Fibroblast of lung (primary cell): ENCODE measurements around the gene CD207.

Experiments used
- EZH2 ChIP-seq: IDR thresholded peaks from 2 replicates; pipeline ENCODE4 v1.5.1; 2012; ENCODE audit warnings: low read length, control low read depth, mild to moderate bottlenecking; ENCODE audit errors: missing control alignments
- TF ChIP-seq, protein P1 (sequence below), 2 donors: IDR thresholded peaks in 1 of 2; conservative IDR thresholded peaks in 1 of 2; 1 replicate in 1 of 2; 2 replicates in 1 of 2; pipeline ENCODE4 v1.5.1; 2011 to 2012; ENCODE audit warnings: low read length in 2 of 2, control low read depth in 1 of 2, inconsistent platforms in 1 of 2, low read depth in 1 of 2, mild to moderate bottlenecking in 1 of 2

DNA sequence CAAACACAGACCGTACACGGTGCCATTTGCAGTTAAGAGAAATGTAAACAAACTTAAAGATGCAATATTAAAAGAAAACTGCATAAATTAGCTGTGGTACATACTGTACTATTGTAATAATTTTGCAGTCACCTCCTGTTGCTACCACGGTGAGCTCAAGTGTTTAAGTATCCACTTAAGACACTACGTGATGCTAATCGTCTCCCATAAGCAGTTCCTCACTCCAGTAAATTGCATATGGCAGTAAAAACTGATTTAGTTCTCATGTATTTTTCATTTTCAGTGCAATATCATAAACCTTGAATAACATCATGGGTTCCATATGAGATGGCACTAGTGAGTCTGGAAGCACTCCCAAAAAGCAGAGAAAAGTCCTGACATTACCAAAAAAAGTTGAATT lies 29.6 kb downstream of the CD207 start:
- TF ChIP-seq, protein P1, sequence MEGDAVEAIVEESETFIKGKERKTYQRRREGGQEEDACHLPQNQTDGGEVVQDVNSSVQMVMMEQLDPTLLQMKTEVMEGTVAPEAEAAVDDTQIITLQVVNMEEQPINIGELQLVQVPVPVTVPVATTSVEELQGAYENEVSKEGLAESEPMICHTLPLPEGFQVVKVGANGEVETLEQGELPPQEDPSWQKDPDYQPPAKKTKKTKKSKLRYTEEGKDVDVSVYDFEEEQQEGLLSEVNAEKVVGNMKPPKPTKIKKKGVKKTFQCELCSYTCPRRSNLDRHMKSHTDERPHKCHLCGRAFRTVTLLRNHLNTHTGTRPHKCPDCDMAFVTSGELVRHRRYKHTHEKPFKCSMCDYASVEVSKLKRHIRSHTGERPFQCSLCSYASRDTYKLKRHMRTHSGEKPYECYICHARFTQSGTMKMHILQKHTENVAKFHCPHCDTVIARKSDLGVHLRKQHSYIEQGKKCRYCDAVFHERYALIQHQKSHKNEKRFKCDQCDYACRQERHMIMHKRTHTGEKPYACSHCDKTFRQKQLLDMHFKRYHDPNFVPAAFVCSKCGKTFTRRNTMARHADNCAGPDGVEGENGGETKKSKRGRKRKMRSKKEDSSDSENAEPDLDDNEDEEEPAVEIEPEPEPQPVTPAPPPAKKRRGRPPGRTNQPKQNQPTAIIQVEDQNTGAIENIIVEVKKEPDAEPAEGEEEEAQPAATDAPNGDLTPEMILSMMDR (conservative IDR thresholded peaks at IDR 0.05 in 1 of 2, IDR thresholded peaks at IDR 0.05 in 1 of 2; ENCODE audit: low read depth in 1 of 2, low read length in 2 of 2): no peak
- no peak for TF ChIP-seq EZH2
